ENCODE measurements around the gene F2RL3.
A peak's percentile ranks its signal among the peaks of the same experiment; 100 is the strongest.

Gene F2RL3

DNA sequence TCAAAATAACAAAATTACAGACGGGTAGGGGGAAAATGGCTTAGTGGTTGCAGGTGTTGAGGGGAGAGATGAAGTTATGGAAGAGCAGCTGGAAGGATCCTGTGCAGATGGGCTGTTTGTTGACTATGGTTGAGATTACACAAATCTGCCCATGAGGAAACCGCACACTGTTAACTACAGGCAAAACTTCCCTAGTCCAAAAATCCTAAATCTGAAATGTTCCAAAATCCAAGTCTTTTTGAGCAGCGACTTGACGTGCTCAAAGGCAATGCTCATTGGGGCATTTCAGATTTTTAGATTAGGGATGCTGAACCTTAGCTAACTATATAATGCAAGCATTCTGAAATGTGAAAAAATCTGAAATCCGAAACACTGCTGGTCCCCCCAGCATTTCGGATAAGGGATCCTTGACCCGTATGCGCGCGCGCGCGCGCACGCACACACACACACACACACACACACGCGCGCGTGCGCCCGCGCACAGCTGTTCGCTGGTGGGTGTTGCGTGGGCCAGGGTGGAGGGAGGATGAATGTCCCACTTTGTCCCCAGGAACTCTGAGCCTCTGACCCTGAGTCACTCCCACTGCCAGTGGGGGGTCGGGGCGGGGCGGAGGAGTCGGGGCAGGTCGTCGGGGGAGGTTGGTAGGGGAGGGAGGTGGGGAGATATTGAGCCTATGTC is 6.8 kb downstream of the F2RL3 start:
- no peak for DNase-seq (ENCODE audit: low read depth)

DNA sequence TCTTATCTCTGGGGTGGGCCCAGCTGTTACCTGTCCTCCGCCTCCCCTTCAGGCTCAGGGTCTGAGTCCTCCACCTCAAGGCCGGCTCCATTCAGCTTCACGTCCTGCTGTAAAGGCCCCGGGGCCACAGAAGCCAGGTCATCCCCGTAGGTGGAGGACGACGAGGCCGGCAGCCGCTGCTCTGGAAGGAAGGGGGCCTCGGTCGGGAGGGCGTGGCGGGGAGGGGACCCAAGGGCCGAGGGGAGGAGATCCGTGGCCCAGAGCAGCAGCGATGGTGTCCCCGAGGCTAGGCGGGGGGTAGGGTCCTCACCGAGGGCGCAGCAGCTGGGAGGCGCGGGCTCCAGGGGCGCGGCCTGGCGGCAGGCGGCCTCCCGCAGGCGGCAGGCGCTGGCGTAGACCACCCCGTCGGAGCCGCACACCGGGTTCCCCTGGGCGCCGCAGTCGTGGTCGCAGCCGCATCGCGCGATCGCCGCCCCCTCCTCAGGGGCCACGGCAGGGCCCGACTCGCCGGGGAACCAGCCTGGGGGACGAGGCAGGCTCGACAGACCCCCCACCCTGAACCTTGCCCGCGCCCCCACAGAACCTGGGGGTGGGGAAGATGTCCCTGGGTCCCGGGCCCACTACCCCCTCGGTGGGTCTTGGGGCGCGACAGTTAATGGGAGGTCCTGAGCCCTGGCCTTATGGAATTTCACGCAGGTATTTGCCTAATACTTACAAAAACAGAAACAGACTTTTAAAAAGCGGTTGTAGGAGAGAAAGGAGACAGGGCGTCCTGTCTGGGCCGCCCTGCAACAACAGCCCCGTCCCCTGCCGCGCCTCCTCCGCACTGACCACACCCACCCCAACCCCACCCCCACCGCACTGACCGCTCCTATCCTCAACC is 7.6 kb downstream of the F2RL3 start:
- no peak for DNase-seq (ENCODE audit: low read depth)

DNA sequence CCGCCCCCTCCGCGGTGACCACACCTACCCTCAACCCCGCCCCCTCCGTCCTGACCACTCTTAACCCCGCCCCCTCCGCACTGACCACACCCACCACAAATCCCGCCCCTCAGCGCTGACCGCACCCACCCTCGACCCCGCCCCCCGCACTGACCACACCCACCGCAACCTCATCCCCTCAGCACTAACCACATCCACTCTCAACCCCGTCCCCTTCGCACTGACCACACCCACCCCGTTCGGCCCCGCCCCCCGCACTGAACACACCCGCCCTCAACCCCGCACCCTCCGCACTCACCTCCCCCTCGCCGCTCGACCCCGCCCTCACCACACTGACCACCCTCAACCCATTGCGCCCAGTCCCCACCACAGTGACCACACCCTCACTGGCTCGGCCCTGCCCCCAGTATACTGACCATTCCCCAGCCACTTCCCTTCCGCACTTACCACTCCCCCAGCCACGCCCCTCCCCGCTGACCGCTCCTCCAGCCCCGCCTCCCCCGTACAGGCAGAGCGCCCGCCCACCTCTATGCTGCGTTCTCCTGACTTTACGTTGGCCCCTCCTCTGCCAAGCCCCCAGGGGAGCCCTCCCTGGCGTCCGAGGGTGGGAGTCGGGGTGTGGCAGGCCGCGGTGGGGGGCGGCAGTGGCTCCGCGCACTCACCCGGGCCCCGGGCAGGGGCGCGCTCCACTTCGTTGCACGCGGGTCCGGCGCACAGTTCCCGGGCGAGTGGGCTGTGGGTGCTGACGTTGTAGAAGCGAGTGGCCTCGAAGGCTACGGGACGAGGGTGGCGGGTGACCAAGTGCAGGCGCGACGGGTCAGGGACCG is 8.4 kb downstream of the F2RL3 start:
- peak; percentile 88 for DNase-seq (ENCODE audit: low read depth)

DNA sequence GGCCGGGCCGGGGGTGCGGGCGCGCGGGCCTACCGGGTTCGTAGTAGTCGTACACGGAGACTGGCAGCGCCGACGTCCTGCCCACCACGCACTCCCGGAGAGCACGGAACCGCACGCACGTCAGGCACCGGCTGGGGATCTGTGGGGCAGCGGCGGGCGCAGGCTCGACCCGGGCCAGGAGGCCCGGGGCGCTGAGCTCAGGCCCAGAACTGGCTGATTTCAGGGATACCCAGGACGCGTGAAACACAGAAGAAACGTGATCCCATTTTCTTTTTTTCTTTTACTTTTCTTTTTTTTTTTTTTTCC is 9.0 kb downstream of the F2RL3 start:
- DNase-seq (ENCODE audit: low read depth) = peak; percentile 15

DNA sequence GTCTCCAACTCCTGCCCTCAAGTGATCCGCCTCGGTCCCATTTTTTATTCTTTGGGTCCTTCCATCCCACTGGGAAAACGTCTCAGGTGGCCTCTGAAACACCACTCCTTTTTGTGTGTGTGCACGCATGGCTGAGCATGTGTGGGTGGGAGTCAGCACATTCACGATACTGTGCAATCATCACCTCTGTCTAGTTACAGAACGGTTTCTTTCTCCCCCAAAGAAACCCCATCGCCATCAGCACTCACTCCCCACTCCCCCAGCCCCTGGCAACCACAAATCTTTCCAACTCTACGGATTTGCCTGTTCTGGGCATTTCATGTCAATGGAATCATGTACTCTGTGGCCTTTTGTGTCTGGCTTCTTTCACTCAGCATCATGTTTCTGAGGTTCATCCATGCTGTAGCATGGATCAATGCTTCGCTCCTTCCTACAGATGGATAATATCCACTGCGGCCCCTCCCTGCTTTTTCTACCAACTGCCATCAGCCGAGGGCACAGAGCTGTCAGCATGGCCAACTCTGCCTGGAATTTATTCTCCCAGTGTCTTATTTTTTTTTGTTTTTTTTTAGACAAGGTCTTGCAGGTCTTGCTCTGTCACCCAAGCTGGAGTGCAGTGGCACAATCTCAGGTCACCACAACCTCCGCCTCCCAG is 9.7 kb downstream of the F2RL3 start:
- no peak for DNase-seq (ENCODE audit: low read depth)

DNA sequence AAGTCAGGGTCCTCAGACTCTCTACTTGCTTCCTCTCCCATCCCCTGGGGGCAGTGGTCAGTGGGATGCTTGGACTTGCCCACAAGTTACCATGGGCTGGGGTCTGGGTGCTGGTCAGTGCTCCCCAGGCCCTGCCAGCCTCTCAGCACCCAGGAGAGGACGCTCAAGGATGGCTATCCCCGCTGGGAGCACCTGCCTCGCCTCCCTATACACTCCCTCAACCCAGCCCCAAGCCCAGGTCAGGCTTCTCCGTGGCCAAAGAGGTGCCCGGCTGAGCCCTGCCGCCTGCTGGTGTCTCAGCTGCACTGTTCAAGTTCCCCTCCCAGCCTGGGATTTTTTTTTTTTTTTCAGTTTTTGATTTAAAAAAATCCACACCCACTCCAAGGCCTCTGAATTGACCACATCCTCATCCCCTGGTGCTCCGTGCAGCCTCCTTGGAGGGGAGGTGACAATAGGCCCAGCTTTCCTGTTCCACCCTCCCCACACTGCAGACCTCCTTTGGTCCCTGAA is 10.8 kb downstream of the F2RL3 start:
- DNase-seq (ENCODE audit: low read depth) = peak; percentile 62

DNA sequence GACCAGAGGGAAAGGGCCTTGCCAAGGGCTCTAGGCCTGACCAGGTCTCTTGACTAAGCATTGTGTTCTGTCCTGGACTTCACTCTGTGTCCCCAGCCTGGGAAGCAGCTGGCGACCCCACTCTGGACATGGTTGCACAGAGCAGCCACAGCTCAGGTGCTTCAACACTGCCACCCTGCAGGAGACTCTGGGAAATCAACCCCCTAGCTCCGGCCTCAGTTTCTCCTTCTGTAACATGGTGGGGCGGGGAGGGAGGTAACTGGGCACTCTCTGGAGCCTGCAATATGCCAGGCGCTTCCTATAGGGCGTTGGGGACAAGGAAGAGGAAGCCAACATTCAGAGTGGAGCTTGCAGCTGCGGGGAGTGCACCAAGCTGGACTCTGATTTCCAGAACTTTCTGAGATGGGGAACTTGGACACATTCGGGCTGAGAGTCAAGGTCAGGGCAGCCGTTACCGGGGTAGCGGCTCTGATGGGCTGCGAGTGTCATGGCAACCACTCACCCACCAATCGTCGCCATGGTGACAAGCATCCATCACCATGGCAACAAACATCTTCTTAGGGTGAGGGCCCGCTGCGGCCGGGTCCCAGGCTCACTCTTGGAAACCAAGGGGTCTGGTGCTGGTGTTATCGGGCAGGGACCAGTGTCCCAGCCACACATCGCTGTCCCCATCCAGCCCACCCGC is 12.8 kb downstream of the F2RL3 start:
- DNase-seq (ENCODE audit: low read depth) = no peak

DNA sequence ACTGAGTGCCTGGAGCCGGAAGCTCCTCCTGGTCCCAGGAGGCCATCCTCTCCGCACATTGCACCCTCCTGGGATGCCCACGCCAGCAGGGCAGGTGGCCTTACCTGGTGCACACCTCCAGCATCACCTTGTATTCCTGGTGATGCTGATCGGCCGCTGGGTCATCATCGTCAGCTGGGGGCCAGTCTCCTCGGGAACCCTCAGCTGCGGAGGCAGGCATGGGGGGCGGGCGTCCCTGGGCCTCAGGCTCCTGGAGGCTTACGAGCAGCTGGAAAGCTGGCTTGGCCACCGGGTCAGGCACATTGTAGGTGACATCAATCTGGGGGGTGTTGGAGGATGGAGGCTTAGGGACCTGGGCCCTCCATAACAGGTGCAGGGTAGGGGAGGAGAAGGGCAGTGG is 13.7 kb downstream of the F2RL3 start:
- DNase-seq (ENCODE audit: low read depth) = no peak

DNA sequence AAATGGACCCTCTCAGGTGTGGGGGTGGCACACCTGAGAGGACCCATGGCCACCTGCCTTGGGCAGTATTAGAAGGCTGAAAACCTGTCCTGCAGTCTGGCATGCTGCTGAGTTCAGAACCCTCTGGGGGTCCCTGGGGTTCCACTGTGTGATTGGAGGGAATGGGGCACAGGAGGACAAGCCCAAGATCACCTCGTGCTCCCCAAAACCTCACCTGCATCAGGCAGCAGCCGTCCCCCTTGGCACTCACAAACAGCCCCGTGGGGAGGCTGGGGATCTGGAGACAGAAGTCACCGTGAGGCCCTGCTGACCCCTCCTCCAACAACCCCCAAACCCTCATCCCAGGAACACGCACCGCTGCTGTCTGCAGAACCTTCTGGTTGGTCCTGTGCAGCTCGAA is 14.5 kb downstream of the F2RL3 start:
- no peak for DNase-seq (ENCODE audit: low read depth)

DNA sequence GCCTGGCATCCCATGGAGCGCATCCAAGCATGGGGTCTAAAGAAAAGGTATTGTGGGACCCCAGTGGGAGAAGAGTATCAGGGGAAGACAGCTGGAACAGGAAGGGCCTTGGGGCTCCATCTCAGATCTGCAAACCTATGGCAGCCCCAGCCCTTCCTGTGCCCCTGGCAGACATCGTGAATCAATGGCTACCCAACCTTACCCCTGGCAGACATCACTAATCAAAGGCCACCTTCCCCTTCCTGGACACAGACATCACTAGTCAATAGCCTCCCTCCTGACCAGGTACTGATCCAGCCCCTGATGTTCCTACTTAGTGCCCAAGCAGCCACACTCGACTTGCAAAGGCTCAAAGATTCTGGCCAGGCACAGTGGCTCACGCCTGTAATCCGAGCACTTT is 15.8 kb downstream of the F2RL3 start:
- no peak for DNase-seq (ENCODE audit: low read depth)

DNA sequence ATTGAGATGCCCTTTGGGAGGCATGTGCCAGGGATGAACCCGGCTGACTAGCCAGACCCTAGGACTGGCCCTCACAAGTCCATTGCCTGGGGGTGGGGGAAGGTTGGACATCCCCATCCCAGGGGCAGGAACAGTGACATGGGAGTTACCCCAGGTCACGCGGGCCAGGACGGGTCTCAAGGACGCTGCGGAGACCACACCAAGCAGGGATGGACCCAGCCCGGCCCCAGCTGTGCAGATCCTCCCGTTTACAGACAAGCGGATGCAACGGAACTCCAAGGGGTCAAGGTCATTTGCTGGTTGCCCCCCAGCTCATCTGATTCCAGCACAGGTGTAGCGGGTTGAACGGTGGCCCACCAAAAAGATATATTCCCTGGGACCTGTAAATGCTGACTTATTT is 20.0 kb downstream of the F2RL3 start:
- DNase-seq (ENCODE audit: low read depth) = no peak

DNA sequence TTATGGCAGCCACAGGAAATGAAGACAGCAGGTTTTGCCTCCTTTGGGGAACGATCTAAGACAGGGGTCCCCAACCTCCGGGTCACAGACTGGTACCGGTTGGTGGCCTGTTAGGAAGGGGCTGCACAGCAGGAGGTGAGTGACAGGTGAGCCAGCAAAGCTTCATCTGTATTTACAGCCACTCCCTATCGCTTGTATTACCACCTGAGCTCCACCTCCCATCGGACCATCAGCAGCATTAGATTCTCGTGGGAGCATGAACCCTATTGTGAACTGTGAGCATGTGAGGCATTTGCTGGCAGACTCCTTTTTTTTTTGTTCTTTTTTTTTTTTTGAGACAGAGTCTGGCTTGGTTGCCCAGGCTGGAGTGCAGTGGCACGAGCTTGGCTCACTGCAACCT is 22.2 kb downstream of the F2RL3 start:
- no peak for DNase-seq (ENCODE audit: low read depth)

DNA sequence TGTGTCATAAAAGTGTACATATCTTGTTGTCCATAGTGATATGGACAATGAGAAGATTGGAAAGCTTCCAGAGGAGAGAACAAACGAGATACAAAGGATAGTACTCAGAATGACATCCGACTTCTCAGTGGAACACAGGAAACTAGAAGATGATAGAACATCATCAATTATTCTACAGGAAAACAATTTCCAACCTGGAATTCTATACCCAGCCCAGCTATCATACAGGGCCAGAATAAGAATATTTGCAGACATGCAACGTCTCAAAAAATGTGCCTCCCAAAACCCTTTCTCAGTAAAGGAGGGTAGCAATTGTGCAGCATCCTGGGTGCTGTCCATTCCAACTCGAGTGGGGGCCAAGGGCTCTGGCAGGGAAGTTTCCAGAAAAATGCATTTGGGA is 24.0 kb downstream of the F2RL3 start:
- no peak for DNase-seq (ENCODE audit: low read depth)

DNA sequence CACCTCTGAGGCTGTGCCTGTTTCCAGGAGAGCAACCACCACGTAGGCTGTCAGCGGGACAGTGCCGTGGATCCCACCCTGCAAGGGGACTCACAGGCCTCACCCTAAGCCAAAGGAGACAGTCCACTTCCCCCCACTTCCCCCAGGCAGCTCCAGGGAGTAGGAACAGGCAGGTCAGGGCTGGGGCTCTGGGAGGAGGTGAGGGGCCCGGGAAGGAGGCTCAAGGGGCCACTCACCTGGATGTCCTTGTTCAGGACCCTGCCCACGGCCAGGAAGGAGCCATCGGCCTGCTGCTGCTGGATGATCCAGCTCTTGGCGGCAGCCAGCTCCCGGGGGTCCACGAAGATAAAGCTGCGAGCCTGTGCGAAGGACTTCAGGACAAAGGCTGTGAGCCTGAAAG is 25.6 kb downstream of the F2RL3 start:
- DNase-seq (ENCODE audit: low read depth) = no peak

DNA sequence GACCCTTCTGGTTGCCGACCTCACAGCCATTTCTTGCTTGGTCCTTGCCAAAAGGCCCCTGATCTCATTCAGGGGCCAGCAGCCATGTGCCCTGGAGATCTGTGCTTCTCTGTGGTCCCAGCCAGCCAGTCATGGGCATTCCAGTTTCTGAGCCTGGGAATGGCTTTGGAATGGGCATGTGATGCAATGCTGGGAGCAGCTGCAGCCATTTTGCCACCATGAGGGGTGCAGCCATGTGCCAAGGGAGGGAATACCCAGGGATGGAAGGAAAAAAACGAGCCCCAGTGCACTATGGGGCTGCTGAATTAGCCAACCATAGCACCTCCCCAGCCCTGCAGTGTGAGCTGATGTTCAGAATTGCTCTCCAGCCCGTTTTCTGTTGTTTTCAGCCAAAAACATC is 26.3 kb downstream of the F2RL3 start:
- DNase-seq (ENCODE audit: low read depth) = no peak

DNA sequence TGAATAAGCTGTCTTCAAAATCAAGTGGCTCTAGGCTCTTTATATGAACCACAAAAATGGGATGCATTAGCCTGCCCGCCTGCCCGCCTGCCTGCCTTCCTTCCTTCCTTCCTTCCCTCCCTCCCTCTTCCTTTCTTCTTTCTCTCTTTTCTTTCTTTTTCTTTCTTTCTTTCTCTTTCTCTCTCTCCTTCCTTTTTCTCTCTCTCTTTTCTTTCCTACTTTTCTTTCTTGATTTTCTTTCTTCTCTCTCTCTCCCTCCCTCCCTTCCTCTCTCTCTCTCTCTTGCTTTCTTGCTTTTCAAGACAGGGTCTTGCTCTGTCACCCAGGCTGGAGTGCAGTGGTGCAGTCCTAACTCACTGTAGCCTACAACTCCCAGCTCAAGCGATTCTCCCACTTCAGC is 26.9 kb downstream of the F2RL3 start:
- no peak for DNase-seq (ENCODE audit: low read depth)

DNA sequence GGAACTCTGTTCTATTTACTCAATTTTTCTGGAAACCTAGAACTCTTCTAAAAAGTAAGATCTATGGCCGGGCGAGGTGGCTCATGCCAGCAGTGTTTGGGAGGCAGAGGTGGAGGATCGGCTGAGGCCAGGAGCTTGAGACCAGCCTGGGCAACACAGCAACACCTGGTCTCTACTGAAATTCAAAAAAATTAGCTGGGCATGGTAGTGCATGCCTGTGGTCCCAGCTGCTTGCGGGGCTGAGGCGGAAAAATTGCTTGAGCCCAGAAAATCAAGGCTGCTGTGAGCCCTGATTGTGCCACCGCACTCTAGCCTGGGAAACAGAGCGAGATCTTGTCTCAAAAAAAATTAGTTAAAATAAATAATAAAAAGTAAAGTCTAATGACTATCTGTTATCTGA is 28.6 kb downstream of the F2RL3 start:
- no peak for DNase-seq (ENCODE audit: low read depth)

DNA sequence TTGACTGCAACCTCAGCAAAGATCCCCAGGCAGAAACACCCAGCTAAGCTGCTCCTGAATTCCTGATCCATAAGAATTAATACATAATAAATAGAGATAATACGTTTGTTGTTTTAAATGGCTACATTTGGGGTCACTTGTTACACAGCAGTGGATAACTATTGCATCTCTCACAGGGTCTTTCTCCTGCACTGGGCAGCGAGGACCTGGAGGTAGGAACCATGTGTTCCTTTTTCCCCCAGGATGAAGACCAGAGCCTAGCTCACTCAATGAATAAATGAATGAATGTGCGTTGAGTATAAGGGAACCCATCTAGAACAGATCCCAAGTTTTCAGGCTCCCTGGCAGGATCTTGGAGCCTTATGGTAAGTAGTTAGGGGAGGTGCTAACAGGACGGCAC is 30.7 kb downstream of the F2RL3 start:
- no peak for DNase-seq (ENCODE audit: low read depth)

DNA sequence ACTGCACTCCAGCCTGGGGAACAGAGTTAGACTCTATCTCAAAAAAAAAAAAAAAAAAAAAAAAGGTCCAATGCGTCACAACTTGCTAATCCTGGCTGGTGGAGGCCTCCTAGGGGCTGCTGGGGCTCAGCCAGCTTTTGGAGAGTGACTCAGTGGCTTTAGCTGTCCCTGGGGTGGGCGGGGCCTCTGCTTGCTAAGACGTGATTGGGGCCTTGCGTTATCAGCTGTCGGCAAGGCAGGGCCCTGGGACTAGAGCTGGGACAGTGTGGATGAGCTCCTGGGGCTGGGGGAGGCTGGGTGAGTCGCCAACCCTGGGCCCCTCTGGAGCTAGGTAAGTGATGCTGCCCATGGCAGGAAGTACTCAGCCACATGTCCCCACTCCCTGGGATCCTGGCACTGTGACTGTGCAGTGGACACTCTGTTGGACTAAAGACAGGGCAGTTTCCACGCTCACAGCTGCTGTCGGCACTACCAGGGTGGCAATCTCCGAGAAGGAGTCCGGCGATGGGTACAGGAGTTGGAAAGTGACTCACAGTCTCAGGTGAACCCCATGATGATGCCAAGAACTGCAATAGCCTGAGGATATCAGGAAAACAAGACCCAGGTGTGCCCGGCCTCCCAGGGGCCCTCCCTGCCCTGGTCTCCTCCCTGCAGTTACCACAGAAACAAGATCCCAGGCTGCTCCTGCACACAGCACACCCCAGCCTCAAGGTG is 32.2 kb downstream of the F2RL3 start:
- peak; percentile 94 for DNase-seq (ENCODE audit: low read depth)

DNA sequence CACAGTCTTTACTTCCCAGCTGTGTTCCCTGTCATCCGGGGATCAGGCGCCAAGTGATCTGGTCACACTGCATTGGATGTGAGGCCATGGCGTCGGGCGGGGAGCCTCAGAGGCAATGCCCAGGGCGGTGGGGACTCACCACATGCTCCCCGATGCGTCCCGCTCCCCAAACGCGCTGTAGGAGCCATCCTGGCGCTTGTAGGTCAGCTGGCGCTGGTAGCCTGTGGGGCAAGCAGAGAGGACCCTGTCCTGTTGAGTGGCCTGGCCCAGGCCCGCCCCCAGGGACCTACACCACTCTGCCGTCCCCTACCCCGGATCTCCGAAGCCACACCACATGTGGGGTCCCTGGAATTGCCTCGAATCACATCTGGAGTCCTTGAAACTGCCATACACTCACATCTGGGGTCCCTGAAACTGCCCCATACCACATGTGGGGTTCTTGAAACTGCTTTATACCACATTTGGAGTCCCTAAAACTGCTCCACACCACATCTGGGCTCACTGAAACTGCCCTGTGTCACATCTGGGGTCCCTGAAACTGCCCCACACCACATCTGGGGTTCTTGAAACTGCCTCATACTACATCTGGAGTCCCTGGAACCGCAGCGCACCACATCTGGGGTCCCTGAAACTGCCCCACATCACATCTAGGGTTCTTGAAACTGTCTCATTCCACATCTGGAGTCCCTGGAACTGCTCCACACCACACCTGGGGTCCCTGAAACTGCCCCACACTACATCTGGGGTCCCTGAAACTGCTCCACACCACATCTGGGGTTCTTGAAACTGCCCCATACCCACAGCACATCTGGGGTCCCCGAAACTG is 33.2 kb downstream of the F2RL3 start:
- no peak for DNase-seq (ENCODE audit: low read depth)
